Kidney (tissue), 14 donors: ENCODE measurements around the gene ZNF81. TPM values are rescaled to one million over a fixed set of nuclear protein-coding genes. Genes with fewer than 3 reads are reported as not detected.
"Not testable (repeated sequence)": the region's sequence is repeated elsewhere in the genome, so short reads cannot be mapped to it uniquely, and the experiment has no call there.

Experiments
- DNase-seq, 5 donors: peaks; one replicate each; pipeline ENCODE4 v3.0.0-alpha.2; 2013 to 2020
- FAIRE-seq: peaks from 2 replicates; lab custom pipeline; 2012; peaks lifted over from hg19 to GRCh38; lab: Jason Lieb, UNC
- H3K27ac ChIP-seq, 2 donors: one replicate each; pipeline ENCODE4 v1.7.0; 2013; ENCODE audit warnings: low read depth in 2 of 2, low read length in 2 of 2, inconsistent platforms in 1 of 2
- H3K27me3 ChIP-seq: one replicate; pipeline ENCODE4 v1.7.1; 2013; ENCODE audit warnings: low read length, inconsistent platforms; ENCODE audit not compliant: control insufficient read depth, insufficient read depth
- H3K36me3 ChIP-seq, 3 donors: one replicate each; pipeline versions ENCODE4 v1.7.0 to v1.7.1; 2013; ENCODE audit warnings: low read length in 3 of 3, control low read depth in 1 of 3, inconsistent platforms in 1 of 3; ENCODE audit not compliant: insufficient read depth in 3 of 3, control insufficient read depth in 2 of 3
- H3K4me1 ChIP-seq, 3 donors: one replicate each; pipeline versions ENCODE4 v1.7.0 to v1.7.1; 2013; ENCODE audit warnings: low read length in 3 of 3, inconsistent platforms in 1 of 3, low read depth in 1 of 3; ENCODE audit not compliant: control insufficient read depth in 2 of 3, insufficient read depth in 2 of 3
- H3K4me3 ChIP-seq, 3 donors: one replicate each; pipeline versions ENCODE4 v1.7.0 to v1.8.1; 2013; ENCODE audit warnings: low read length in 3 of 3, control low read depth in 1 of 3, inconsistent platforms in 1 of 3
- H3K9ac ChIP-seq, 3 donors: one replicate each; pipeline versions ENCODE4 v1.7.0 to v1.7.1; 2013; ENCODE audit warnings: low read length in 3 of 3, control low read depth in 1 of 3, inconsistent platforms in 1 of 3
- H3K9me3 ChIP-seq, 3 donors: one replicate each; pipeline versions ENCODE4 v1.7.0 to v1.7.1; 2013; ENCODE audit warnings: low read length in 3 of 3, control low read depth in 1 of 3, inconsistent platforms in 1 of 3; ENCODE audit not compliant: control insufficient read depth in 2 of 3, insufficient read depth in 1 of 3
- CTCF ChIP-seq: IDR thresholded peaks from 3 replicates; pipeline ENCODE4 v1.5.1; 2012; ENCODE audit warnings: mild to moderate bottlenecking, moderate library complexity, borderline replicate concordance; ENCODE audit not compliant: insufficient read depth; ENCODE audit errors: extremely low read depth
- intact Hi-C: fragments of 100-400 bp; cut with DNase I; formaldehyde crosslinking; loops from one replicate; pipeline ENCODE4 v1.11.1; 2022
- polyA plus RNA-seq: library from polyadenylated mRNA; stranded (reverse); fragments of 350-450 nt; fragmentation: Illumina TruSeq; extraction: RNeasy Lipid Tissue Mini Kit (QIAGEN cat#74804); gene quantifications from one replicate; pipeline ENCODE4 v1.2.3, GENCODE V29; 2014; ENCODE audit warnings: low read depth, low replicate concordance; ENCODE audit not compliant: insufficient read depth
- total RNA-seq: library from RNA; stranded (reverse); fragmentation: NEBNext Ultra II Directional; extraction: Animal tissue kit (Norgen Biotek cat#: 25700); gene quantifications from one replicate; pipeline ENCODE4 v1.2.1, GENCODE V29; 2021
- donor health status: control.
- donor health status: control.
- donor health status: control.
- donor health status: control.
- donor health status: control.
- donor health status: DM: yes; HTN: yes; CAD: no.
- donor health status: Normal renal cell carcinoma (clear cell type).

The ZNF81 gene
- total and polyA plus RNA-seq, 2 donors from 2014 or later = 2.5 to 16.1 TPM

GRCh38 chrX:47958761-47959342 lies 122.2 kb downstream of the ZNF81 start:
- Histone ChIP-seq H3K36me3 (no peaks in the 10 kb centered on the region), H3K4me3 (no peak overlapping the region), H3K9me3 (no peaks in the 10 kb centered on the region), H3K4me1 (no peaks in the 10 kb centered on the region), H3K9ac (no peak overlapping the region), H3K27ac (no peak overlapping the region), H3K27me3 (no peaks in the 10 kb centered on the region)
- FAIRE-seq (no peak), DNase-seq (peak in 1 of 5 donors; percentile 32)
- no peak for TF ChIP-seq CTCF
- intact Hi-C loops = no loop called here

- Histone ChIP-seq H3K36me3 (no peaks in the 10 kb centered on the region), H3K9ac (no peak overlapping the region), H3K27ac (no peak overlapping the region), H3K4me3 (no peak overlapping the region), H3K4me1 (no peaks in the 10 kb centered on the region), H3K9me3 (no peaks in the 10 kb centered on the region), H3K27me3 (no peaks in the 10 kb centered on the region)
- FAIRE-seq = no peak
- no peak for DNase-seq
- intact Hi-C loops = no loop called here
- TF ChIP-seq CTCF = no peak
Observed at GRCh38 chrX:47960406-47960805, 123.7 kb downstream of the ZNF81 start.

- H3K27ac ChIP-seq, H3K4me1 ChIP-seq, H3K9ac ChIP-seq, FAIRE-seq, DNase-seq, H3K36me3 ChIP-seq, H3K4me3 ChIP-seq, intact Hi-C loops, H3K9me3 ChIP-seq, H3K27me3 ChIP-seq: not testable (repeated sequence)
Observed at GRCh38 chrX:47961830-47962229, 125.1 kb downstream of the ZNF81 start.

GRCh38 chrX:47965526-47965925 lies 128.8 kb downstream of the ZNF81 start:
- H3K27me3 ChIP-seq, H3K27ac ChIP-seq, H3K4me1 ChIP-seq, H3K36me3 ChIP-seq, FAIRE-seq, intact Hi-C loops, H3K4me3 ChIP-seq, H3K9ac ChIP-seq, DNase-seq, H3K9me3 ChIP-seq: not testable (repeated sequence)

Other genes starting within 250 kb of the ZNF81 start
- gene SYN1, start 217.0 kb upstream of the ZNF81 start, total RNA-seq = 0.85 TPM
- gene SYN1, start 217.0 kb upstream of the ZNF81 start, polyA plus RNA-seq = 0.88 TPM
- gene CFP, start 207.0 kb upstream of the ZNF81 start, total RNA-seq = 8.3 TPM
- gene CFP, start 207.0 kb upstream of the ZNF81 start, polyA plus RNA-seq = 2.1 TPM
- 26.9 TPM for gene ELK1, start 186.3 kb upstream of the ZNF81 start, total RNA-seq
- 10.5 TPM for gene ELK1, start 186.3 kb upstream of the ZNF81 start, polyA plus RNA-seq
- gene UXT, start 177.7 kb upstream of the ZNF81 start, total RNA-seq = 88.0 TPM
- 210 TPM for gene UXT, start 177.7 kb upstream of the ZNF81 start, polyA plus RNA-seq
- 5.8 TPM for gene ZNF182, start 167.1 kb downstream of the ZNF81 start, total RNA-seq
- gene ZNF182, start 167.1 kb downstream of the ZNF81 start, polyA plus RNA-seq = 3.2 TPM
- gene SPACA5, start 170.1 kb downstream of the ZNF81 start, total RNA-seq = not detected
- gene SPACA5, start 170.1 kb downstream of the ZNF81 start, polyA plus RNA-seq = not detected
- gene ZNF630, start 234.7 kb downstream of the ZNF81 start, total RNA-seq = 3.3 TPM
- 3.2 TPM for gene ZNF630, start 234.7 kb downstream of the ZNF81 start, polyA plus RNA-seq